ENCODE data around the gene LPAR1.
"Not testable (repeated sequence)": the region's sequence is repeated elsewhere in the genome, so short reads cannot be mapped to it uniquely, and the experiment has no call there.

The LPAR1 gene

DNA sequence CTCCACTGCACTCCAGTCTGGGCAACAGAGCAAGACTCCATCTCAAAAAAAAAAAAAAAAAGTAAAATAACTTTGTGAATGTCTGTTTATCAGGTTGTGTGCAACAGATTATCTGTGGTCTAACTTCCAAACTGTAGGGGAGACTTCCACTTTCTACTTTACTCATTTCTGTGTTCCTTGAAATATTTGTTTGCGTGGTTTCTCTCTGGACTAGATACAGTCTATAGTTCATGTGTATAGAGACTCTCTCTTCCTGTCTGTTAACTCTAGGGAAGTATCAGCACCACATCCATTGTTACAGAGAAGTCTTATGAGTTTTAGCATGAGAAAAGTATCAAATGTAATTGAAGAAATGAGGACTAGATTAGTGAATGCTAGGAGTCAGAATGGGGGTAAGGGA, 168.3 kb downstream of the LPAR1 start:
- in situ Hi-C loops (cut with MboI; ENCODE audit: low sequenced_read_pairs, unreplicated experiment) = no loop called here
- no peak for DNase-seq (ENCODE audit: low spot score)
- TF ChIP-seq, protein P1, sequence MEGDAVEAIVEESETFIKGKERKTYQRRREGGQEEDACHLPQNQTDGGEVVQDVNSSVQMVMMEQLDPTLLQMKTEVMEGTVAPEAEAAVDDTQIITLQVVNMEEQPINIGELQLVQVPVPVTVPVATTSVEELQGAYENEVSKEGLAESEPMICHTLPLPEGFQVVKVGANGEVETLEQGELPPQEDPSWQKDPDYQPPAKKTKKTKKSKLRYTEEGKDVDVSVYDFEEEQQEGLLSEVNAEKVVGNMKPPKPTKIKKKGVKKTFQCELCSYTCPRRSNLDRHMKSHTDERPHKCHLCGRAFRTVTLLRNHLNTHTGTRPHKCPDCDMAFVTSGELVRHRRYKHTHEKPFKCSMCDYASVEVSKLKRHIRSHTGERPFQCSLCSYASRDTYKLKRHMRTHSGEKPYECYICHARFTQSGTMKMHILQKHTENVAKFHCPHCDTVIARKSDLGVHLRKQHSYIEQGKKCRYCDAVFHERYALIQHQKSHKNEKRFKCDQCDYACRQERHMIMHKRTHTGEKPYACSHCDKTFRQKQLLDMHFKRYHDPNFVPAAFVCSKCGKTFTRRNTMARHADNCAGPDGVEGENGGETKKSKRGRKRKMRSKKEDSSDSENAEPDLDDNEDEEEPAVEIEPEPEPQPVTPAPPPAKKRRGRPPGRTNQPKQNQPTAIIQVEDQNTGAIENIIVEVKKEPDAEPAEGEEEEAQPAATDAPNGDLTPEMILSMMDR (IDR thresholded peaks at IDR 0.05; ENCODE audit: borderline replicate concordance, control extremely low read depth, extremely low read depth, insufficient read depth, missing control alignments) = no peak

DNA sequence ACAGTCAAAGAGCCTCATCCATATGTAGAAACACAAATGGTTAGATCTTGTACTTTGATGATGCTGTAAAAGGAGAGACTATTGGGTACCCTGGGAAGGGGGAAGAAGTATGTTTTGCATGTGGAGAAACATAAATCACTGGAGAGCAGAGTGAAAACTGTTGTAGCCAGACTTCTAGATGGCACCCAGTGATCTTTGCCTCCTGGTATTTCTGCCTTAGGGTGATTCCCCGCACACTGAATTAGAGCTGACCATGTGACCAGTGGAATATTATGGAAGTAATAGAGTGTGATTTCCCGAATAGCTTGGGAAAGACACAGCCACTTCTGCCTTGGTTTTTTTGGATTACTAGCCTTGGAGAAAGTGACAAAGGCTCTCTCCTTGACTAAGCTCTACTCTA, 174.3 kb downstream of the LPAR1 start:
- no peak for DNase-seq (ENCODE audit: low spot score)
- in situ Hi-C loops (cut with MboI; ENCODE audit: low sequenced_read_pairs, unreplicated experiment) = no loop called here
- TF ChIP-seq, protein P1 (IDR thresholded peaks at IDR 0.05; ENCODE audit: borderline replicate concordance, control extremely low read depth, extremely low read depth, insufficient read depth, missing control alignments) = no peak

DNA sequence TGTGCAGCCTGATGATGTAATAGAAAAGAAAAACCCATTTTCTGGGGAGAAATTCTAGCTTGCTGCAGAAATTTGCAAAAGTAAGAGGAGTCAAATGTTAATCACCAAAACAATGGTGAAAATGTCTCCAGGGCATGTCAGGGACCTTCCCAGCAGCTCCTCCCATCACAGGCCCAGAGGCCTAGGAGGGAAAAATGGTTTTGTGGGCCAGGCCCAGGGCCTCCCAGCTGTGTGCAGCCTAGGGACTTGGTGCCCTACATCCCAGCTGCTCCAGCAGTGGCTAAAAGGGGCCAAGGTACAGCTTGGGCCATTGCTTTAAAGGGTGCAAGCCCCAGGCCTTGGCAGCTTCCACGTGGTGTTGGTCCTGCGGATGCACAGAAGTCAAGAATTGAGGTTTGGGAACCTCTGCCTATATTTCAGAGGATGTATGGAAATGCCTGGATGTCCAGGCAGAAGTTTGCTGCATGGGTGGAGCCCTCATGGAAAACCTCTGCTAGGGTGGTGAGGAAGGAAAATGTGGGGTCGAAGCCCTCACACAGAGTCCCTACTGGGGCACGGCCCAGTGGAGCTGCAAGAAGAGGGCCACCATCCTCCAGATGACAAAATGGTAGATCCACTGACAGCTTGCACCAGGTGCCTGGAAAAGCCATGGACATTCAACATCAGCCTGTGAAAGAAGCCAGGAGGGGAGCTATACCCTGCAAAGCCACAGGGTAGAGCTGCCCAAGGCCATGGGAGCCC, 176.7 kb downstream of the LPAR1 start:
- DNase-seq (ENCODE audit: low spot score); in situ Hi-C loops (cut with MboI; ENCODE audit: low sequenced_read_pairs, unreplicated experiment): not testable (repeated sequence)

DNA sequence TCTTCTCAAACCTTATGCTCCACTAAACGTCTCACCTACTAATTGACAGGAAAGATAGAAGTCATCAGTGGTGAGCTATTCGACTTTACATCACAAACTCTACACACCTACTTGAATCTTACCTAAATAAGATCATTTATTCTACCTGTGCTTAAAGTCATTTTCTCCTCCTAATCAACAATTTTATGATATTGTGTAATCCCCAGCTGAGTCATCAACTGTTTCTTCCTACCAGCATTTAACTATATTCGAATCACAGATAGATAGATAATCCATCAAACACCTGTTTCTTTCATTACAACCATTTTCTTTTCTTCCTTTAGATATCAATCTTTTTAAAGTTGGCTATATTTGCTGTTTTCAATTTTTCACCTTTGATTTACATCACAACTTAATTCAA, 181.5 kb downstream of the LPAR1 start:
- in situ Hi-C loops (cut with MboI; ENCODE audit: low sequenced_read_pairs, unreplicated experiment) = no loop called here
- TF ChIP-seq, protein P1 (IDR thresholded peaks at IDR 0.05; ENCODE audit: borderline replicate concordance, control extremely low read depth, extremely low read depth, insufficient read depth, missing control alignments) = no peak

DNA sequence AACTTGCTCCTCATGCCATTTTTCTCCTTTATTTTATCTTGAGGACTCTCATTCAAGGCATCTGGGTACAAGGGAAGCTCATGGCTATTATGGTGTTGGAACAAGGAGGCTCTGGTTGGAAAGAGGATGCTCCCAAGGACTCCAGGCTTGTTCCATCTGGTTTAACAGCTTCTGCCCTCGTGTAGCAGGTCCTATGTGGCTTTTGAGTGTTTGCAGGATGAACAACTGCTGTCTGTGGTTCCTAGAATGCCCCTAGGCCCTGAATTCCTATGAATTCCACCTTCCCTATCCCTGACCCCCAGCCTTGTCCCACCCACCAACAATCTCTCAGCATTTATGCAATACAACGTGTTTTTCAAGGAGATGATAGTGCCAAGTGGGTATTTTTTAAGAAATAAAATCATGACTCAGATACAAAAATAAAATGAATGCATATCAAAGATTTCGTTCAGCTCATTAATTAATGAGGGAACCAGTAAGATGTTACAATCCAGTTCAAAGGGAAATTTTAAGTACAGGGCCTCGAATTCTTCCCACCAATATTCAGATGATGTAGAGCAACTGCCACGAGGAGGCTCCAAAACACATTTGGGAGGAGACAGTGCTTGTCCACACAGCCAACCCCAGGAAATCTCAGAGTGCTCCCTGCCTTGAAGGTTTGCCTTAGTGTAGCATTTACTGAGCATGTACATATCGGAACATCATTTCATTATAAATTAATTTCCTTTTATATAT, 187.7 kb downstream of the LPAR1 start:
- DNase-seq (ENCODE audit: low spot score) = no peak
- in situ Hi-C loops (cut with MboI; ENCODE audit: low sequenced_read_pairs, unreplicated experiment) = no loop called here
- TF ChIP-seq, protein P1 (IDR thresholded peaks at IDR 0.05; ENCODE audit: borderline replicate concordance, control extremely low read depth, extremely low read depth, insufficient read depth, missing control alignments) = no peak

More for the DNA sequence above, 181.5 kb downstream of the LPAR1 start:
- DNase-seq (ENCODE audit: low spot score) = no peak

DNA sequence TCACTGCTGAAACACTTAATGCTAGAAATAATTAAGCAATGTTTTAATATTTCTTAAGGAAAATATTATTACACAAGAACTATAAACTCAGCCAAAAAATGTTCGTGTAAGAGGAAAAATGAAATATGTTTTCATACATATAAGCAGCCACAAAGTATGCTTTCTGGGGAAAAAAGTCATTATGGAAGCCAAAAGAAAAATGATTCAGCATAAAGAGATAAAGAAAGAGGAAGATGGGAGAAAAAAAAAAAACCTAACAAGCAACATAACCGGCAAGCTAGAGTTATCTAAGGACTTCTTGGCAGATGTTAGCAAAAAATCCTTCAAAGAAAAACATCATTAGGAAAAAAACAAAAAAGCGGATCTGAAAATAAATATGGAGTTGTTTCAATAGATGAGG, 190.6 kb downstream of the LPAR1 start:
- no peak for DNase-seq (ENCODE audit: low spot score)
- TF ChIP-seq, protein P1 (IDR thresholded peaks at IDR 0.05; ENCODE audit: borderline replicate concordance, control extremely low read depth, extremely low read depth, insufficient read depth, missing control alignments) = no peak
- in situ Hi-C loops (cut with MboI; ENCODE audit: low sequenced_read_pairs, unreplicated experiment) = no loop called here

DNA sequence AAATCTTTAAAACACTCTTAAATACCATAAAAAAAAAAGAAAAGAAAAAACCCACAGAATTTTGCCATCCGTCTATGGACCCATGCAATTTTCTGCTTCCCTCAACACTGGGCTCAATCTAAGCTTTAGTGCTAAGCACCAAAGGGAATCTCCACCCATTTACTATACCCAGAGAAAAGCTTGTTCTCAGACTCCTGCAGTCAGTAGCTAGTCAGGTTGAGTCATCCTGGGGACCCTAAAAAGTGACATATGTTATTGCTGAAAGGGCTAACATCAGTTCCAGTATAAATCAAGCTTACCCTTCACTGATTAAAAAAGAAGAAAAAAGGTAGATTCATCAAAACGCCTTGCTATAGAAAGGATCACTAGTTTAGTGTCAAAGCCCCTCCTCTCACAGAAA, 192.1 kb downstream of the LPAR1 start:
- TF ChIP-seq, protein P1 (IDR thresholded peaks at IDR 0.05; ENCODE audit: borderline replicate concordance, control extremely low read depth, extremely low read depth, insufficient read depth, missing control alignments) = no peak
- in situ Hi-C loops (cut with MboI; ENCODE audit: low sequenced_read_pairs, unreplicated experiment) = no loop called here
- DNase-seq (ENCODE audit: low spot score) = no peak
